ENCODE results near the gene MAPK10. TPM values are rescaled to one million over a fixed set of nuclear protein-coding genes. Genes with fewer than 3 reads are reported as not detected.

The MAPK10 gene
- total and polyA plus RNA-seq, 9 of the 15 experiments (the other 6 are each of a cell fraction or from before 2014, with no cell fraction given), result 0.10 to 0.53 (median 0.18) TPM; not detected in 4

- no peak for TF ChIP-seq VEZF1 (CRISPR knock-in tag; IDR thresholded peaks at IDR 0.05)
- TF ChIP-seq HNRNPLL (IDR thresholded peaks at IDR 0.05; ENCODE audit: low read depth, low read length, poor library complexity, severe bottlenecking), result no peak
- TF ChIP-seq ZNF165 (CRISPR knock-in tag; IDR thresholded peaks at IDR 0.05; ENCODE audit: borderline replicate concordance), result no peak
Observed at GRCh38 chr4:86181585-86181984, 178.3 kb downstream of the MAPK10 start (continued).

GRCh38 chr4:86178211-86178610, 181.6 kb downstream of the MAPK10 start:
- no peak for FAIRE-seq
- Histone ChIP-seq H3K27me3 (ENCODE audit: control insufficient read depth in 2 of 2, insufficient read depth in 2 of 2, low read length in 2 of 2) (no peaks in the 10 kb centered on the region), H3K36me3 (ENCODE audit: control insufficient read depth, insufficient read depth, low read length) (no peaks in the 10 kb centered on the region), H3K9me3 (replicated peaks; ENCODE audit: control insufficient read depth, insufficient read depth, low read depth, low read length) (no peaks in the 10 kb centered on the region), H3K27ac (ENCODE audit: extremely low read depth, low read depth, low read length) (no peak overlapping the region), H4K20me1 (replicated peaks; ENCODE audit: control insufficient read depth, insufficient read depth, low read length) (no peaks in the 10 kb centered on the region), H3K9me1 (ENCODE audit: control insufficient read depth, insufficient read depth, low read length) (no peaks in the 10 kb centered on the region), H3K4me3 (no peak overlapping the region), H3K79me2 (ENCODE audit: control insufficient read depth, insufficient read depth, low read length) (no peaks in the 10 kb centered on the region), H2AFZ (ENCODE audit: low read depth, low read length) (no peak overlapping the region), H3K4me1 (replicated peaks in 1 of 2; ENCODE audit: control insufficient read depth in 2 of 2, insufficient read depth in 2 of 2, low read length in 2 of 2) (no peaks in the 10 kb centered on the region), H3K9ac (ENCODE audit: insufficient read depth in 1 of 2, low read depth in 2 of 2, low read length in 2 of 2) (no peak overlapping the region), H3K4me2 (ENCODE audit: insufficient read depth, low read length) (no peak overlapping the region)
- no peak for ATAC-seq
- no peak for DNase-seq (ENCODE audit: extremely low read depth in 1 of 4, low spot score in 3 of 4)
- intact Hi-C loops (cut with micrococcal nuclease), result no loop called here
- POLR2A ChIA-PET, result no interaction called here
- in situ Hi-C loops (cut with MboI), result no loop called here
- CTCF ChIA-PET (ENCODE audit: low intra/inter-chr PET ratio), result no interaction called here
- no TSS peak for BruUV-seq (replicated peaks)
- TF ChIP-seq PHF8 (IDR thresholded peaks at IDR 0.05; ENCODE audit: borderline replicate concordance, low read length) (no peak), EWSR1 (IDR thresholded peaks at IDR 0.05; ENCODE audit: borderline replicate concordance, low read depth, partially characterized antibody) (no peak), POLR2AphosphoS5 (IDR thresholded peaks at IDR 0.05; ENCODE audit: control insufficient read depth, insufficient read depth, low read depth, low read length) (no peak), XRCC4 (IDR thresholded peaks at IDR 0.05; ENCODE audit: extremely low read depth, insufficient read depth, insufficient read length) (no peak), POU5F1 (IDR thresholded peaks at IDR 0.05; ENCODE audit: borderline replicate concordance, low read depth, low read length, partially characterized antibody) (no peak)
- TF ChIP-seq, protein P1, sequence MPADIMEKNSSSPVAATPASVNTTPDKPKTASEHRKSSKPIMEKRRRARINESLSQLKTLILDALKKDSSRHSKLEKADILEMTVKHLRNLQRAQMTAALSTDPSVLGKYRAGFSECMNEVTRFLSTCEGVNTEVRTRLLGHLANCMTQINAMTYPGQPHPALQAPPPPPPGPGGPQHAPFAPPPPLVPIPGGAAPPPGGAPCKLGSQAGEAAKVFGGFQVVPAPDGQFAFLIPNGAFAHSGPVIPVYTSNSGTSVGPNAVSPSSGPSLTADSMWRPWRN (IDR thresholded peaks at IDR 0.05; ENCODE audit: low read depth), result no peak
